Right kidney (tissue), 1 donor: ENCODE measurements around the gene ATG16L2.
A peak's percentile ranks its signal among the peaks of the same experiment; 100 is the strongest.
"Not testable (repeated sequence)": the region's sequence is repeated elsewhere in the genome, so short reads cannot be mapped to it uniquely, and the experiment has no call there.

Experiments used
- DNase-seq: peaks from one replicate; pipeline ENCODE4 v3.0.0-alpha.2; 2016

ATG16L2 gene

GRCh38 chr11:72779495-72780128, 34.6 kb upstream of the ATG16L2 start:
- no peak for DNase-seq

DNA sequence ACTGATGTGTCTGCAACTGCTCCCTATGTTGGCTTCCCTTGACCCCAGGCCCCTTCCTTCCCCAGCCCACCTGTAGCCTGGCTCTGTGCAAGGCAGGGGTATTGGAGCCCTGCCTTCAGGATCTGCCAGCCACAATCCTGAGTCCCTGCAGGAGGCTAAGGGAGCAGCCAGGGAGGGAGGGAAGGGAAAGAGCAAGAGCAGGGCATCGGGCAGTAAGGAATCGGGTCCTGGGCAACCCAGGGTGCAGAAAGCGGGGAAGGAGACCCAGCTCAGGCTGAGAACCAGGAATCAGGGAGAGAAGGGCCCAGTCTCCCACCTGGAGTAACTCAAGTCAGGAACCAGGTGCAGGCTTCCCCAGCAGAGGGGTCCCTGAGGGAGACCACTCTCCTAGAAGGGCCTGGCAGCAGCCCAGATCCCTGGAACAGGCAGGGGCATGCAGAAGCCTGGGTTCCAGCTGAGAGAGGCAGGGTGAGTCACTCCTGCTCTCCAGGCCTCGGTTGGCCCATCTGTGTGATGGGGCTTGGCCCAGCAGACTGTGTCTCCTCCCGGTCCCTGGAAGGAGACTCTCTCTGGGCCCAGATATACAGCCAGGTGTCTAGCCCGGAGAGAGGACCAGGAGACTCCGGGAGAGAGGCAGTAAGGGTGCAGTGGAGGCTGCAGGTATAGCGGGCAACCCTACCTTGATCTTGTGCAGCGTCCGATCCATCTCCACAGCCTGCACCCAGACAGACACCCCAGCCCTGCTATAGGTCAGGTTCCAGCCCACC, 33.7 kb upstream of the ATG16L2 start:
- DNase-seq: no peak

GRCh38 chr11:72781063-72781312, 33.2 kb upstream of the ATG16L2 start:
- DNase-seq: peak; percentile 47

GRCh38 chr11:72781313-72782080, 32.7 kb upstream of the ATG16L2 start:
- peak; percentile 57 for DNase-seq

- peak; percentile 64 for DNase-seq
These were observed 31.9 kb upstream of the ATG16L2 start for GRCh38 chr11:72782081-72782920.

GRCh38 chr11:72783144-72783905, 30.9 kb upstream of the ATG16L2 start:
- DNase-seq: no peak

DNA sequence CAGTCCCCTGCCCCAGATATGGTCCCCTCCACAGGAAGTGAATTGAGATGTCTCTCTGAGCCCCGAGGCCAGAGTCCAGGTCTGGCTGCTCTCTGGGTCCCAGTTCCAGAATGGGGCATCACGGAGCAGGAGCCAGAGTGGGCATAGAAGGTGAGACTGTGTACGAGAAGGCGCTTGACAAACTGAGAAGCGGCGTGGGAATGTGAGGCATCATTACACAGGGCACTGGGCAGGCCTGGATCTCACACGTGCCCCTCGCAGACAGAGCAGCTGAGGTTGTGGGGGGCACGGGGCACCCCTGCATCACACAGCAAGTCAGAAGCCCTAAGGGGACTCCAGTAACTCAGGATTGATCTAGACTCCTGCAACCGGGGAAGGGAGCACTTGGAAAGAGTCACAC, 29.5 kb upstream of the ATG16L2 start:
- no peak for DNase-seq

DNA sequence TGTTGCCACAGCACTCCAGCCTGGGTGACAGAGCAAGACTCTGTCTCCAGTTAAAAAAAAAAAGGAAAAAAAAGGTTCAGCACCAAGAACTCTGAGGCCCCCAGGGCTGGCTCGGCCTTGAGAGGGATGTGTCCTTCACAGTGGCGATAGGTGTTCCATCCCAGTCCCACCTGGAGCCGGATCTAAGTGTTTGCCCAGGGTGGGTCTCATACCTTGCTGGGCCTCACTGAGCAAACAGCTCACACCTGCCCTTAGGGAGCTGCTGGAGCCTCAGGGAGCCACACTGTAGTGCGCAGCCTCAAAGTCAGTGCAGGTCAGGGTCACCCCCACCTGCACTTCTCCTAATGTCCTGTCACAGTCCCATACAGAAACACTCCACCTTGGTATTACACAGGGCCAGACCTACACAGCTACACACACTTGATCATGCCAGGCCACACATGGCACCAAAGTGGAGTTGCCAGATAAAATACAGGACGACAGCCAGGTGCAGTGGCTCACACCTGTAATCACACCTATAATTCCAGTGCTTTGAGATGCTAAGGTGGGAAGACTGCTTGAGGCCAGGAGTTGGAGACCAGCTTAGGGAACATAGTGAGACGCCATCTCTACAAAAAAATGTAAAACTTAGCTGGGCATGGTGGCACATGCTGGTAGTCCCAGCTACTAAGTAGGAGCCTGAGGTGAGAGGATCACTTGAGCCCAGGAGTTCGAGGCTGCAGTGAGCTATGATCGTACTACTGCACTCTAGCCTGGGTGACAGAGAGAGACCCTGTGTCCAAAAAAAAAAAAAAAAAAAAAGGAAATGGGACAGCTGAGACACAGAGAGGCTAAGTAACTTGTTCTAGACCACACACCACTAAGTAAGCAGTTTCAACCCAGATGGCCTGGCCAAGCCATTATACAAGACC, 27.7 kb upstream of the ATG16L2 start:
- DNase-seq: no peak

- no peak for DNase-seq
These were observed 26.8 kb upstream of the ATG16L2 start for GRCh38 chr11:72787216-72788104.

DNA sequence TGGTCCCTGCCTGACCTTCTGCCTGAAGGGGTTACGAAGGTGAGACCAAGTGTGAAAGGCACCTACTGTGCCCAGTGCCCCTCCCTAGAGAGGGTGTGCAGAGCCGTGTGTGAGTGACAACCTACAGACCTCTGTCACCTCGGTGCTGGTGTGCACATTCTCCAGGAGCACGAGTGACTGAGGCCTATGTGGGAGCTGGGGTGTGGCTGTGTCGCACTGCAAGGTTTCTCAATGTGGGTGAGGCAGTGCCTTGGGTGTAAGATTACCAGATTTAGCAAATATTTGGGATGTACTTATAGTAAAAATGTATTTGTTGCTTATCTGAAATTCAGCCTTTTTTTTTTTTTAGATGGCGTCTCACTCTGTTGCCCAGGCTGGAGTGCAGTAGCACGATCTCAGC, 26.0 kb upstream of the ATG16L2 start:
- no peak for DNase-seq

GRCh38 chr11:72789493-72790131, 24.6 kb upstream of the ATG16L2 start:
- no peak for DNase-seq

DNA sequence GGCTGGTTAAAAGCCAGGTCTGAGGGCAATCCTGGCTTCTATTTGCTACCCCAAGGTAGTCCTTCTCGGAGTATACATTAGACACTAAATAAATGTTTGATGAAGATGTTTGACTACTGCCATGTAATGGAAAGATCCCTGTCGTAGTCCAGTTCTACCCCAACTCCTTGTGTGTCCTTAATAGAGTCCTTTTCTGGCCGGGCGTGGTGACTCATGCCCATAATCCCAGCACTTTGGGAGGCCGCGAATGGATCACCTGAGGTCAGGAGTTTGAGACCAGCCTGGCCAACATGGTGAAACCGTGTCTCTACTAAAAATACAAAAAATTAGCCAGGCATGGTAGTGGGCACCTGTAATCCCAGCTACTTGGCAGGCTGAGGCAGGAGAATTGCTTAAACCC, 23.0 kb upstream of the ATG16L2 start:
- not testable (repeated sequence) for DNase-seq

GRCh38 chr11:72792437-72793021, 21.7 kb upstream of the ATG16L2 start:
- no peak for DNase-seq

DNA sequence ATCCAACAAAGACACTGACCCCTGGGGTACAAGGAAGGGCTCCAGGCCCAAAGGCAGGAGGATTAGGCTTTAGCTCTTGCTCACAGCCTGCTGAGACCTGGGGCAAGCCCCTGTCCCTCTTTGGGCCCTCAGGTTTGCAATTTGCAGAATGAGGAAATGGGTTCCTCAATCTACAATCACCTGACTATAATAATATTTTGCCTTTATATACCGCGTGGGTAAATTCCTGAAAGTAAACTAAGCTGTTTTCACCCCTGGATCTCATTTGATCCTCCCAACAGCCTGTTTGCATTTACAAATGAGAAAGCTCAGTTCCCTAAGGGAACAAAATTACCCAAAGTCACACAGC, 21.2 kb upstream of the ATG16L2 start:
- DNase-seq: no peak

- peak; percentile 100 for DNase-seq
These were observed 20.5 kb upstream of the ATG16L2 start, which contains the start of gene STARD10 for GRCh38 chr11:72793425-72794367. Gene STARD10 (minus strand): TSS chr11:72794047. CDS start chr11:72781181, 12,866 bp downstream.

DNA sequence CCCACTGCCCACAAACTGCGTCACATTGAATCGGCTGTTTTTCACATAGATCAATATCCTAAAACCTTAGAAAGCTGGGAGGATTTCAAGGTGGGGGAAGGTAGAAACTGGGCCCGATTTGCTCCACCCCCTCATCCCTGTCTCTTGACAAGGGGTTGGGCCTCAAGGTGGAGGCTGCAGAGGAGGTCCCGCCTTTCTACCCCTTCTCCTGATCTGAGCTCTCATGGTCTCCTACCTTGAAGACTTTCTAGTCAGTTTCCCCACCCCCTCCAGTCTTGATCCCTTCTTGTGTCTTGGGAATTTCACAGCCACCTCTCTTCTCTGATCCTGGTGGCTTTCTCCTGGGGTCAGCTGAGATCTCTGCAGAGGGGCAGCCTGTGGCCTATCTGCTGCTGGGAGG, 15.8 kb upstream of the ATG16L2 start:
- DNase-seq: no peak

- DNase-seq: no peak
These were observed 14.8 kb upstream of the ATG16L2 start for GRCh38 chr11:72799441-72799840.

- no peak for DNase-seq
These were observed 11.4 kb upstream of the ATG16L2 start for GRCh38 chr11:72802822-72803221.
